HG03469 (cell line): ENCODE data around the gene TMPRSS4.

ENCODE experiments used
- ATAC-seq: cut with Tn5 transposase; IDR thresholded peaks from one replicate; pipeline ENCODE4 v1.9.1; 2021; ENCODE audit warnings: mild to moderate bottlenecking, moderate library complexity, moderate number of reproducible peaks; ENCODE audit not compliant: unreplicated experiment

Gene TMPRSS4, protein sequence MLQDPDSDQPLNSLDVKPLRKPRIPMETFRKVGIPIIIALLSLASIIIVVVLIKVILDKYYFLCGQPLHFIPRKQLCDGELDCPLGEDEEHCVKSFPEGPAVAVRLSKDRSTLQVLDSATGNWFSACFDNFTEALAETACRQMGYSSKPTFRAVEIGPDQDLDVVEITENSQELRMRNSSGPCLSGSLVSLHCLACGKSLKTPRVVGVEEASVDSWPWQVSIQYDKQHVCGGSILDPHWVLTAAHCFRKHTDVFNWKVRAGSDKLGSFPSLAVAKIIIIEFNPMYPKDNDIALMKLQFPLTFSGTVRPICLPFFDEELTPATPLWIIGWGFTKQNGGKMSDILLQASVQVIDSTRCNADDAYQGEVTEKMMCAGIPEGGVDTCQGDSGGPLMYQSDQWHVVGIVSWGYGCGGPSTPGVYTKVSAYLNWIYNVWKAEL

DNA sequence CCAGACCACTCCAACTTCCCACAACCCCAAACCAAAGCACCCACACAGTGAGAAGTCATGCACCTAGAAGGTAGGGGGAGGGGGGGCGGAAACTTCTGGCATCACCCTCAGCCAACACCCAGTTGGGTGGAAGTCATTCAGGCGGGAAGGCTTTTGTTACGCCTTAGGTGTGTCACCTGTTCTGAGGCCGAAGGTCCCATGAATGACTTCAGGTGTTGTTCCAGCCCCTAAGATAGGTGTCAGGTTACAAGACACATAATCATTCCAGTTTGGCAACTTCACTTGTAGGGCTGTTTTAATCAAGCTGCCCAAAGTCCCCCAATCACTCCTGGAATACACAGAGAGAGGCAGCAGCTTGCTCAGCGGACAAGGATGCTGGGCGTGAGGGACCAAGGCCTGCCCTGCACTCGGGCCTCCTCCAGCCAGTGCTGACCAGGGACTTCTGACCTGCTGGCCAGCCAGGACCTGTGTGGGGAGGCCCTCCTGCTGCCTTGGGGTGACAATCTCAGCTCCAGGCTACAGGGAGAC lies at the start of gene TMPRSS4:
TMPRSS4 (plus strand) TSS at position 325 of the 528 bp plus-strand sequence. CDS start 225 bp downstream, outside the sequence.
- ATAC-seq: no peak

DNA sequence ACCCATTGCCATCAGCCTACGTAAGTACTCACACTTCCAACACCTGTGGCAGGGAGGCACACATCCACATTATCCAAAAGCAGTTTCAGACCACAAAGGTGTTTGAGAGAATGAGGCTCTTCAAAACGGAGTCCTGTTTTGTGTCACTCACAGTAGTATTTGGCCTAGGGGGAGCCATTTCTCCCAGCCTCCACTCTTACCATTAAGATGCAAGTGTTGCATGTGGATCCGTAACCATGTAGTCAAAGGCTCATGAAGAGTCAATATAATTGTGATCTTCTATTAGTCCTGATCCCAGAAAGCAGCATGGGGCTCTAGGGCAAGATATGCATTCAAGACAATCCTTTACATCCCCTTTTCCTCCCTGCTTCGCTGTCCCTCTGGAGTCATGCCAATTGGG lies 49.2 kb upstream of the TMPRSS4 start:
- ATAC-seq: no peak

DNA sequence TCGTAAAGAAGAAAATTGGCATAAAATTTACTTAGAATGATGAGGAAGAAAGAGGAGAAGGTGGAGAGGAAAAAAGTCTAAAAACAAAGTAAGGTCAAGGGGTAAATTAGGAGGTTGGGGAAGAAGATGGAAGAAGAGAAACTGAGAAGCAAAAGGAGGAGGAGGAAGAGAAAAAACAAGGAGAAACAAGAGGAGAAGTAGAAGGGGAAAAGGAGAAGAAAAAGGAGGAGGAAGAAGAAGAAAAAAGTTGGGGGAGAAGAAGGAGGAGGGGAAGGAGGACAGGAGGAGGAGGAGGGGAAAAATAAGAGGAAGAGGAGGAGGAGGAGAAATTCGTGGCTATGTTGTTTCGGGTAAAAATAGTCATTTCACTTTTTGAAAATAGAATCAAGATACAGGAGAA lies 48.3 kb upstream of the TMPRSS4 start:
- no peak for ATAC-seq

DNA sequence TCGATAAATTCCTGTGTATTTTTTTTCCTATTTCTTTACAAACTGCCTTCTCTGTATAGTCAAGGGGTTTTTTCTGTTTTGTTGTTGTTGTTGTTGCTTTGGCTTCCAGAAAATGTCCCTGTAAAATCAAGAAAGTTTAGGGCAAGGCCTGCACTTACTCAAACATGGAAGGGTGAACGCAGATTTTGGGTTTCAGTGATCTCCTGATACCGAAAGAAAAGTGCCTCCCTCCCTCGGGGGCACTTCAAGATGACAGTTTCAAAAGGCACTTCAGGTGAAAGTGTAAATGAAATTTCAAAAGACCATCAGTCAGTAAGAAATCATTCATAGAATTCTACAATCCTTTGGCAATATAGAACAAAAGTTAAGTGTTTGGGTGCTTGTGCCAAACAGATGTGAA lies 43.4 kb upstream of the TMPRSS4 start:
- no peak for ATAC-seq

DNA sequence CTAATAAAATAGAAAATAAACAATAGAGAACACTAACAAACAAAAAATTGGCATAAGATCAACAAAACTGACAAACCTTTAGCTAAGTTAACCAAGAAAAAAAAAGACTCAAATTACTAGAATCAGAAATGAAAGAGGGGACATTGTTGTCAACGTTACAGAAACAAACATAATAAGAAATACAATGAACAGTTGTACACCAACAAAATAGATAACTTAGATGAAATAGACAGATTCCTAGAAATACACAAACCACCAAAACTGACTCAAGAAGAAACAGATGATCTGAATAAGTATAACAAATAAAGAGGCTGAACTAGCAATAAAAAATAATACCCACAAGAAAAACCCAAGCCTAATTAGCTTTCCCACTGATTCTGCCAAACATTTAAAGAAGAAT lies 34.7 kb upstream of the TMPRSS4 start:
- ATAC-seq: no peak

DNA sequence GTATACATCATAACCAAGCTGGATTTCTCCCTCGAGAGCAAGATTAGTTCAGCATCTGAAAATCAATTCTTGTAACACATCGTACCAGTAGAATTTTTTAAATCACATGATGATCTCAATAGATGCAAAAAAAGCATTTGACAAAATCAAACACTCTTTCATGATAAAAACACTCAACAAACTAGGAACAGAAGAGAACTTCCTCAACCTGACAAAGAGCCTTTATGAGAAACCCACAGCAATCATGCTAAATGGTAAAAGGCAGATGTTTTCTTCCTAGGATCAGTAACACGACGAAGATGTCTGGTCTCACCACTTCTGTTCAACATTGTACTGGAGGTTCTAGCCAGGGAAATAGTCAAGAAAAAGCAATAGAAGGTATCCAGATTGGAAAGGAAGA lies 34.1 kb upstream of the TMPRSS4 start:
- no peak for ATAC-seq

DNA sequence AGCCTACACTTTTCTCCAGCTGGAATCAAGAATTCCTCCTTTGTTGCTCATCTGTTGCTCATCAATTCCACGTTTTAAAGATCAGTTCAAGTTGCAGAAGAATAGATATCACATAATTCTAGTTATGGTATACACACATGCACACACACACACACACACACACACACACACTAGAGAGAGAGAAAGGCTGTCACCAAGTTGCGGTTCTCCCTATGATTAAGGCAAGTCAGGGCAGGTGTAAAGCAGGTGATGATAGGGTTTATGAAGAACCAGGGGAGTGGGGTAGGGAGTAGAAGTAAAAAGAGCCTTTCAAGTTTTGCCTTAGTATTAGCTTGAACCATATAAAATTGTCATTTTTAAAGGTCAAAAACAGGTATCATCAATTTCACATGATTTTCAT lies 31.7 kb upstream of the TMPRSS4 start:
- ATAC-seq: no peak

DNA sequence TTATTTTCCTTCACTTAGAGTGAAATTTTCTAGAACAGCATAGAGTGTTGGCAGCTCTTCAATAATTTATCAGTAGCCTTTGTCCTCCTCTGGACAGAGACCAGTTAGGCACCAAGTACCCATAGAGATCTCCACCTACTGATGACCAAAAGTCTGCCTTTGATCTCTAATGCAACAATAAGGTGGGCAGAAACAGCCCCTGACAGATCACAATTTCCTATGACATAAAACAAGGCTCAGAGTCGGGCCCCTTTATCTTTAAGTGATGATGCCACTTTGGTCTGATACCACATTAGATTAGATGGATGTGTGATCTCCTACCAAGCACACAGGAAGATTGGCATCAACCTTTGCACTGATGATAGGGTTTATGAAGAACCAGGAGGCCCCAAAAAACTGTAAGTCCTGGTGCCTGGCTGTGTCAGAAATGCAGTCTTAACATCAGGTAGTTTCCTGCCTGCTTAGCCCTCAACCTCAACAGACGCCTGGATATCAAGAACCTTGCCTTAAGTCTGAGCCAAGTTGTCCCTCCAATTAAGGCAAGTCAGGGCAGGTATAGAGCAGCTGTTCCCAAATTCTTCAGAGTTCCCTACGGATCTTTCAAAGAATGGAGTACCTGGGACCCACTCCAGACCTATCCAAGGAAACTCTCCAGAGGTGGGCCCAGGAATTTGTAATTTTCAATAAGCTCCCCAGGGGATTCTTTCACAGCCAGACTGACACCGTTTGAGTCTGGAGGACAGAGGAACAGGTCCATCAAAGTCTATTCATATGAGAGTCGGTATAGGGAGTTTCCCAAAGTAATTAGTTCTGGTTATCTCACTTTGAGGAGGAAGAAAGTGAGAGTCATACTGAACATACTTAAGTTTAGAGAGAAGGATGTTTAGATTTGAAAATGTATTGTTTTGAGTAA lies 30.6 kb upstream of the TMPRSS4 start:
- ATAC-seq: no peak

DNA sequence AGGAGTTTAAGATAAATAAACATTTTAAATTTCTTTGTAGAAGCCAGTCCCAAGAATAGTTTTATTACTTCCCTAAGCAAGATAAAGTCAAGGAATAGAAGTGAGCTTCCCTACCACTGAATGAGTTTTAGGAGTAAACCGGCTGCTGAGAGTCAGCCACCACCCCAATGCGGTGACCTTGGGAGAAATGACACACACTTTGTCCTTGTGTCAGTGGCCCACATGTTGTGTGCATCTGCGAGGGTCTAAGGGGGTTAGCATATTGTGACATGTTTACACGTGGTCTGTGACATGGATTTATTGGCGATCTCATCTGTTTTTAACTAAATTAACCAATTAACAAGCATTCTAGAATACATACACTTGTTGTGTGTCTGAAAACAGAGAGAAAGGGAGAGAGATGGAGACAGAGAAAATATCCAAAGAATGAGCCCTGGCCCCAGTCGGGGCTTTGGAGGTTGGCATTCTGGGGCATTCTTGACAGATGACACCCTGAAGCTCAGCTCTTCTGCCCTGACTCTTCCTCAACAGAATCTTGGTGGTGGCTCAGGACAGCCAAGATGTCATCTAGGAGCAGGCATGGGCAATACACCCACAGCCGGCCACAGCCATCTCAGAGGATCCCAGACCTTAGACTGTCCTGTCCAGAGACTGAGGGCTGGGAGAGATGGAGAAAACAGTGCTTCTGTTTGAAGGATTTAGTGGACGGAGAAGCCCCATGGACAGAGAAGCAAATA lies 29.7 kb upstream of the TMPRSS4 start:
- no peak for ATAC-seq

DNA sequence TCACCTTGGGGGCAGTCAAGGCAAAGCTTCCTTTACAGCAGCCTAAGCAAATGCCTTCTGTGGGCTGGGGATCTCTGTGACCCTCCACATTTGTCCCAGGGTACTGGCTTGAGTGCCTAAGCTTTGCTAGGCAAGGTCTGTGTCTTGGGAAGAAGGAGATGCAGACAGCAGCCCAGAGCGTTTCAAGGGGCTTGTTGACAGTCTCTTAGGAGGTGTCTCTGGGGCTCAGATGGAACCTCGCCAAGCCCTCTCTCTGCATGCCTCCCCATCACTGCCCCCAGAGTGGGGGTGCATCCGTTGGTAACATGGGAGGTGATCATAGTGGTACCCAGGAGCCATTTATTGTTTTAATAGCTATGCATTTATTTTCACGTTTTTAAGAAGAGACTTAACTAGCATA lies 29.1 kb upstream of the TMPRSS4 start:
- ATAC-seq: no peak

DNA sequence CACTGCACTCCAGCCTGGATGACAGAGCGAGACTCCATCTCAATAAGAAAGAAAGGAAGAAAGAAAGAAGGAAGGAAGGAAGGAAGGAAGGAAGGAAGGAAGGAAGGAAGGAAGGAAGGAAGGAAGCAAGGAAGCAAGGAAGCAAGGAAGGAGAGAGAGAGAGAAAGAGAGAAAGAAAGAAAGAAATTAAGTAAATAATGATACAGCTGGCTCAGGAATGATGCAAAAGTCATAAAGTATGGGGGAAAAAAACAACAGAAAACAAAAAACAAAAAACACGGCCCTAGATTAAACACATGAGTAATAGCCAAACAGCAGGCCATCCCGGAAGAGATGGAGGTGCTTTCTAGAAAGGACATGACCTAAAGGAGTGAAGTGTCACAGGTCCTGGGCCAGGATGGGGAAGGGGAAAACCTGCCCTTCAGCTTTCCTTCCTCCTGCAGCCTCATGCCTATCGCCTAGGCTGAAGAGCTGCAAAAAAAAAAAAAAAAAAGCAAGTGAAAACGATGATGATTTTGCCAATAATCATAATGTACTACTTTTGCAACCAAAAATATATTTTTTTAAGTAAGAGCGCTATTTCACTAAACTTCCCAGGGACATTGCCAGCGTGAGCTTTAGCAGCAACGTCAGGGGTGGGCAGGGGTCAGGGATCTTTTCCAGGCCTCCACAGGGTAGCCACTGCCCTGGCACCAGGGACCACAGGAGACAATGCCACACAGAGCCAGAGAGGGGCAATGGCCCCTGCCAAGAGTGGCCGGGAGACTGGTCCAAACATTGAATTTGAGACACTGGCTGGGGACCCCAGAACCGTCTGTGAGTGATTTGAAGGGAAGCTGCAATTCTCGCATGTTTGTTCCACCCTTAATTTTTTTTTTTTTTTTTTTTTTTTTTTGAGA lies 28.2 kb upstream of the TMPRSS4 start:
- no peak for ATAC-seq

DNA sequence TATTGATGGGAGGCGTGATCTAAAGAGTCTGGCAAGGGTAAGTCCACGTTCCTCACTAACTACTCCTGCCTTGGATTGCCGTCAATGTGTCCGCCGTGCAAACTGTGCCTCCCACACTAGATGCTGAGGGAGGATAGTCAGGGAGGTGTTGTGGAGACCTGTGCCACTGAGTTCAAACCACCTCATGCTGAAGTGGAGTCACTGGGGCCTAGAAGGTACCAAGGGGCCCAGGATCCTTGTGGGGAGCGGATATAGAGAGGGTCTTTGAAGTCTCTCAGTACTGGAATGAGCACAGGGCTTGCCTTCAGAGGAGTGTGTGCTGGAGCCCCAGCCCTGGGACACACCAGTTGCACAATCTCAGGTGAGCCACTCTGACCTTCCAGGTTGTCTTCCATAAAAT lies 27.1 kb upstream of the TMPRSS4 start:
- ATAC-seq: no peak

DNA sequence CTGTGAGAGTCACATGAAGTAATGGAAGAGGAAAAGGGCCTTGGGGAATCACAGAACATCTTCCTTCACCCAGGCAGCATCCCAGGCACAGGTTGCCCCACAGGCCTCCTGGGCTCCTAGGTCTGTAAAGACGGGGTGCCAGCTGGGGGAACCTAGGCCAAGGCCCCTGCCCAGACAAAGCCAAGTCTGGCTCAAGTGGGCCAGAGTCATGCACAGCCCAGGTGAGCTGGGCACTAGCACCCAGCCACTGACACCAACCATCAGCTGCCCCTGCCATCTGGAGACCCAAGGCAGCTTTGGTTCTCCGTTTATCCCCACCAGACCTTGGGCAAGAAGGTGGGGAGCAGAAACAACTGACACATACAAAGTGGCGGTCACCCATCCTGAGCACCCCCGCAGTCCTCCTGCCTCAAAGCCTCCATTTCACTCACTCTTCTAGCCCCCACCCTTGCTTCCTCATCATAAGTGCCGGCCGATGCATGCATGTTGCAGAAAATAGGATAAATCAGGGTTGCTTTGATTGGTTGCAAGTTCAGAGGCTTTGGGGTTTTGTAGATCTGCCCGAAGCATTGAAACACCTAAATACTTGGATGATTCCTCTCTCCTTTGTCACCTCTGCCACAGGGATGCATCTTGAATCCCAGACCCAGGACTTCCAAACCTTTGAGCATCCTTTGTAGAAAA lies 26.5 kb upstream of the TMPRSS4 start:
- ATAC-seq: no peak

DNA sequence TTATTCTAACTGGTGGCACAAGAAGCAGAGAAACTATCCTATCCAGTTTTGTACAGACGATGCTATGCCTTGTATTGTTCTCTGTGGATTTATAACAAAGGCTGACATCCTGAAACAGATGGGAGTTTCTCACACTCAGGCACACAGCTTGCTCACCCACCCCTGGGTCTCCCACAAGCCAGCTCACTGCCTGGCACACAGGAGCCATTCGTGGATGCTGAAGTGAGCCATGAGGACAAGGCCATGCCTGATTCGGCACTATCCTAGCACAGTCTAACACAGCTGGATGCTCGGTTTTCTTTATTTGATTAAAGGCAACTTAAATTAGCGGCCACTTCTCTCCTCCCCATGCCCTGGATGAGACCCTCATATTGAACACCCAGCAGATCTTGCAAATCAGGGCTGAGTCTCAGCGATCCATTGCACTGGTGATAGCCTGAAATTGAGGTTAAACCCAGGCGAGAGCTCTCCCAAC lies 25.7 kb upstream of the TMPRSS4 start:
- ATAC-seq: no peak

DNA sequence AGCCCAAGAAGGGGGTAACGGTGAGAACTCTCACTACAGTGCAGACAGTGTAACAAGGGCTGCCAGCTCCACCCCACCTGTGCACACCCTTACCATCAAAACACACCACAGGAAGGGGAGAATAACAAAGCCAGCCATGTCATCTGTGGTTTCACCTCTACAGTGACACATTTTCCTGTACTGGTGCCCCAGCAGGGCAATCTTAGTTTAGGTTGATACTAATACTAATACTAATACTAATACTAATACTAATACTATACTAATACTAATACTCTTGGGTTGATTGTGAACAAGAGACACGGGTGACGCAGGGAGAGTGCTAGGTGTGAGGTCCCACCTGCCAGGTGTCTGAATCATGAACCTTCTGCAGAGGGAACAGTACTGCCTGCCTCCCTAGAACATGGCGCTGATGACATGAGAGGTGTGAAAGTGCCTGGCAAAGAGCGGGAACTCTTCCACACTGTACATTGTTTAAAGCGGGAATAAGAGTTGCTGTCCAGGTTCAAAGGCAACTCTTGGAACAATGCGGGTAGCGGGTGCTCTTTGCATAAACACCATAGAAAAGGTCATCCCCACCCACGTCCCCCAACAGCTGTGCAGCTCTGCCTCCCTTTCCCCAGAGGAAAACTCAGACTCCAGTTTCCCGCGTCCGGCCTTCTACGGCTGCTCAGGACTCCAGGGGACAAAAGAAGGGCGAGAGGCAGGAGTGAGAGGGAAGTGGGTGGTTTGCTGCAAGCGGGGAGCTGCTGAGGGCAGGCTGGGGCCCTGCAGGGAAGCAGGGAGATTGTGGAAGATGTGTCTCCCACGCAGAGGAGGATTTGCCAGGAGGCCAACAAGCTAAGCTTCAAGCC lies 25.0 kb upstream of the TMPRSS4 start:
- no peak for ATAC-seq

DNA sequence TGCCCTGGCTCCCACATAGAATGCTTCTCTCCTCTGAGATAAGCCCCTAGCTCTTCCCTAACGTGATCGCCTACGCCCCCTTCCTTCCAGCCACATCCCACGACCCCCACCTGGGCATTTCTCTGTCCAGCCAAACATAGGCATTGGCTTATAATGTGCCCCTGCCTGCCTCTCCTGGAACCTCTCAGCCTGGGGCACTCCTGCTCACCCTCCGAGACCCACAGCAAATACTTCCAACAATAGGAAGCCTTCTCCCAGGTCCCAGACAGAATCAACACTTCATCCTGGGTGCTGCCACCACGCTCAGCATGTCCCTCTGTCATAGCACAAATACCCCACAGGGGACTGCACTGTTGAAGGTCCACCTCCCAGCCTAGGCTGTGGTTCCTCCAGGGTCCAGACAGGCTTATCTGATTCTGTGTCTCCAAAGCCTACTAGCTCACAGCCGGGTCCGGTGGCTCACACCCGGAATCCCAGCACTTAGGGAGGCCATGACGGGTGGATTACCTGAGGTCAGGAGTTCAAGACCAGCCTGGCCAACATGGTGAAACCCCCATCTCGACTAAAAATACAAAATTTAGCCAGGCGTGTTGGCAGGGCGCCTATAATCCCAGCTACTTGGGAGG lies 24.2 kb upstream of the TMPRSS4 start:
- no peak for ATAC-seq

DNA sequence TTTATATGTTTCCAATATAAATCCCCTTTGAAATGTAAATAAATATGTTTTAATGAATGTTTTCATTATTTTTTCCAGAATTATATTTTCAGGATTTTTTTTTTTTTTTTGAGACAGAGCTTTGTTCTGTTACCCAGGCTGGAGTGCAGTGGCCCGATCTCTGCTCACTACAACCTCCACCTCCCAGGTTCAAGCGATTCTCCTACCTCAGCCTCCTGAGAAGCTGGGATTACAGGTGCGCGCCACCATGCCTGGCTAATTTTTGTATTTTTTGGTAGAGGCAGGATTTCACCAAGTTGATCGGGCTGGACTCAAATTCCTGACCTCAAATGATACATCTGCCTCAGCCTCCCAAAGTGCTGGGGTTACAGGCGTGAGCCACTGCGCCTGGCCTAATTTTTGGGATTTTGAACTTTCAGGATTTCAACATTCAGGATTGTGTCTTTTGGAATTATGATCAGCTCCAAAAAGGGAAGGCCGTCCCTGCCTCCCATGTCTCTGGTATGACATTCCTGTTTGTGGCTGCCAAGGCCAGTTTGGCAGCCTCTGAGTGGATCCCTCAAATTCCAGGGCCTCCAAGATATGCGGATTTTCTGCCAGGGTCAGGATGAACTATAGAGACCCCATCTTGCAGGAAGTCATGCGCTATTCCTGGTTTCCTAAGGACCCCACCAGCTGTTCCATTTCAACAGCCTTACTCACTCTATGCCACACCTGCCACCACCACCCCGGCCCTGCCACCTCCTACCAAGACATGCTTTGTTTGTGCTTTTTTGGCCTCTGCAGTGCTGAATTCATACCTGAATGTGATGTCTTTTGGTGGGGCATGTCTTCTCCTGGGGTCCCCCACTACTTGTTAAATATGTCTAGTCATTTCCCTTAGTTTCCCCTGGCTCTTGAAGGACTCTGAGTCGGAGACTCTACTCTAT lies 21.9 kb upstream of the TMPRSS4 start:
- no peak for ATAC-seq
